Caco-2 (cell line): Measurements from ENCODE around the gene HGD. TPM values are rescaled to one million over a fixed set of nuclear protein-coding genes. Genes with fewer than 3 reads are reported as not detected.

Source experiments
- BruUV-seq: library from RNA; stranded (reverse); fragments of 400-500 nt; replicated peaks from 2 replicates; lab custom pipeline; 2021; lab: Mats Ljungman, UMichigan
- CTCF ChIA-PET: fragments of 300-600 bp; sonication (Branson Sonifier 250); formaldehyde crosslinking; loops from one replicate; lab custom pipeline; 2022; ENCODE audit warnings: antibody characterized with exemption; lab: Charles Lee
- POLR2A ChIA-PET: fragments of 300-600 bp; sonication (Branson Sonifier 250); formaldehyde crosslinking; loops from one replicate; lab custom pipeline; 2022; ENCODE audit warnings: antibody characterized with exemption; lab: Charles Lee
- DNase-seq, 2 experiments: peaks; one replicate each; pipeline versions ENCODE4 v3.0.0 to v3.0.0-alpha.2; 2020 to 2022
- H3K27me3 ChIP-seq: replicated peaks from 2 replicates; pipeline ENCODE4 v1.6.0; 2011; ENCODE audit warnings: low read length; ENCODE audit not compliant: control insufficient read depth, insufficient read depth
- H3K36me3 ChIP-seq: 2 replicates; pipeline ENCODE4 v1.5.1; 2011; ENCODE audit warnings: low read length; ENCODE audit not compliant: control insufficient read depth, insufficient read depth
- H3K4me1 ChIP-seq: fragments of 250-450 bp; sonication (Bioruptor Pico); 2 replicates; pipeline ENCODE4 v1.5.1; 2020; ENCODE audit warnings: mild to moderate bottlenecking
- H3K4me3 ChIP-seq: 2 replicates; pipeline ENCODE4 v1.5.1; 2011; ENCODE audit warnings: low read depth, mild to moderate bottlenecking, control low read depth, low read length
- H3K9me3 ChIP-seq: fragments of 250-450 bp; sonication (Bioruptor Pico); 2 replicates; pipeline ENCODE4 v1.5.1; 2020; ENCODE audit warnings: mild to moderate bottlenecking, moderate library complexity
- H3K27ac Mint-ChIP-seq: one replicate; pipeline ENCODE4 v1.8.0; 2022; ENCODE audit warnings: mixed read lengths; ENCODE audit not compliant: unreplicated experiment
- H3K27me3 Mint-ChIP-seq: one replicate; pipeline ENCODE4 v1.8.0; 2022; ENCODE audit warnings: mixed read lengths; ENCODE audit not compliant: insufficient read depth, unreplicated experiment
- H3K36me3 Mint-ChIP-seq: one replicate; pipeline ENCODE4 v1.8.0; 2022; ENCODE audit warnings: mild to moderate bottlenecking, mixed read lengths; ENCODE audit not compliant: insufficient read depth, unreplicated experiment
- H3K4me1 Mint-ChIP-seq: one replicate; pipeline ENCODE4 v1.8.0; 2022; ENCODE audit warnings: low read depth, mixed read lengths; ENCODE audit not compliant: unreplicated experiment
- H3K4me3 Mint-ChIP-seq: one replicate; pipeline ENCODE4 v1.8.0; 2022; ENCODE audit warnings: mild to moderate bottlenecking, moderate library complexity, mixed read lengths; ENCODE audit not compliant: unreplicated experiment
- H3K9me3 Mint-ChIP-seq: one replicate; pipeline ENCODE4 v1.8.0; 2022; ENCODE audit warnings: mixed read lengths; ENCODE audit not compliant: unreplicated experiment
- CTCF ChIP-seq, 2 experiments: fragments of 200-600 bp in 1 of 2; IDR thresholded peaks; 1 replicate in 1 of 2; 2 replicates in 1 of 2; pipeline versions ENCODE4 v1.5.1 to v1.8.0; 2011 to 2022; ENCODE audit warnings: antibody characterized with exemption in 1 of 2, control low read depth in 1 of 2, inconsistent platforms in 1 of 2, low read depth in 1 of 2, low read length in 1 of 2, mild to moderate bottlenecking in 1 of 2, moderate library complexity in 1 of 2; ENCODE audit not compliant: insufficient read depth in 1 of 2, severe bottlenecking in 1 of 2, unreplicated experiment in 1 of 2
- intact Hi-C: fragments of 100-400 bp; cut with micrococcal nuclease; formaldehyde crosslinking; loops from one replicate; pipeline ENCODE4 v1.10.0; 2022; ENCODE audit not compliant: unreplicated experiment
- total RNA-seq: library from RNA; stranded (reverse); gene quantifications from 2 replicates; pipeline ENCODE4 v1.2.3, GENCODE V29; 2022

Gene HGD
- total RNA-seq, 1 experiment from 2014 or later, result 102 TPM

GRCh38 chr3:120689395-120689794 is 7.4 kb upstream of the HGD start:
- no peak overlapping the region for H3K4me3 Mint-ChIP-seq
- H3K9me3 Mint-ChIP-seq, result no peaks in the 10 kb centered on the region
- no TSS peak for BruUV-seq
- no peak overlapping the region for H3K27ac Mint-ChIP-seq
- H3K36me3 Mint-ChIP-seq, result no peaks in the 10 kb centered on the region
- intact Hi-C loops, result no loop called here
- peaks cover 11% of the 10 kb centered on the region for H3K4me1 Mint-ChIP-seq
- ChIA-PET POLR2A (no interaction called here), CTCF (no interaction called here)
- no peak for TF ChIP-seq CTCF (IDR thresholded peaks at IDR 0.05; ENCODE audit: insufficient read depth in 1 of 2, low read depth in 1 of 2, low read length in 1 of 2, severe bottlenecking in 1 of 2, unreplicated experiment in 1 of 2)
- peaks cover 21% of the 10 kb centered on the region for H3K4me1 ChIP-seq
- H3K27me3 ChIP-seq, result no peaks in the 10 kb centered on the region
- no peak overlapping the region for H3K4me3 ChIP-seq
- DNase-seq, result no peak
- H3K9me3 ChIP-seq, result no peaks in the 10 kb centered on the region
- H3K36me3 ChIP-seq, result no peaks in the 10 kb centered on the region
- H3K27me3 Mint-ChIP-seq, result no peaks in the 10 kb centered on the region

GRCh38 chr3:120688121-120688520 is 6.1 kb upstream of the HGD start:
- H3K27ac Mint-ChIP-seq, result no peak overlapping the region
- ChIA-PET POLR2A (no interaction called here), CTCF (no interaction called here)

GRCh38 chr3:120685411-120685810 is 3.4 kb upstream of the HGD start:
- no peak for TF ChIP-seq CTCF (IDR thresholded peaks at IDR 0.05; ENCODE audit: insufficient read depth in 1 of 2, low read depth in 1 of 2, low read length in 1 of 2, severe bottlenecking in 1 of 2, unreplicated experiment in 1 of 2)
- H3K4me1 Mint-ChIP-seq, result peaks cover 19% of the 10 kb centered on the region

More at GRCh38 chr3:120688121-120688520, 6.1 kb upstream of the HGD start:
- no peak for DNase-seq
- no peak overlapping the region for H3K4me3 Mint-ChIP-seq
- H3K9me3 Mint-ChIP-seq, result no peaks in the 10 kb centered on the region
- Histone ChIP-seq H3K4me1 (peaks cover 20% of the 10 kb centered on the region), H3K36me3 (no peaks in the 10 kb centered on the region), H3K9me3 (no peaks in the 10 kb centered on the region), H3K4me3 (no peak overlapping the region), H3K27me3 (no peaks in the 10 kb centered on the region)
- no peaks in the 10 kb centered on the region for H3K27me3 Mint-ChIP-seq
- no peaks in the 10 kb centered on the region for H3K36me3 Mint-ChIP-seq
- intact Hi-C loops, result no loop called here
- no peak for TF ChIP-seq CTCF (IDR thresholded peaks at IDR 0.05; ENCODE audit: insufficient read depth in 1 of 2, low read depth in 1 of 2, low read length in 1 of 2, severe bottlenecking in 1 of 2, unreplicated experiment in 1 of 2)
- peaks cover 6% of the 10 kb centered on the region for H3K4me1 Mint-ChIP-seq
- TSS peak; percentile 16 for BruUV-seq

More at GRCh38 chr3:120685411-120685810, 3.4 kb upstream of the HGD start:
- ChIA-PET CTCF (no interaction called here), POLR2A (no interaction called here)
- no peaks in the 10 kb centered on the region for H3K9me3 ChIP-seq
- H3K36me3 ChIP-seq, result no peaks in the 10 kb centered on the region
- Mint-ChIP-seq H3K27ac (no peak overlapping the region), H3K4me3 (no peak overlapping the region), H3K9me3 (no peaks in the 10 kb centered on the region), H3K36me3 (peaks cover 9% of the 10 kb centered on the region), H3K27me3 (no peaks in the 10 kb centered on the region)
- H3K4me1 ChIP-seq, result peaks cover 32% of the 10 kb centered on the region
- intact Hi-C loops, result no loop called here
- no peak for DNase-seq
- BruUV-seq, result no TSS peak
- no peaks in the 10 kb centered on the region for H3K27me3 ChIP-seq
- H3K4me3 ChIP-seq, result no peak overlapping the region
